ENCODE measurements around the gene SLC25A25. TPM values are rescaled to one million over a fixed set of nuclear protein-coding genes. Genes with fewer than 3 reads are reported as not detected.

The SLC25A25 gene
- total RNA-seq, 1 experiment from 2014 or later, result 18.5 TPM

DNA sequence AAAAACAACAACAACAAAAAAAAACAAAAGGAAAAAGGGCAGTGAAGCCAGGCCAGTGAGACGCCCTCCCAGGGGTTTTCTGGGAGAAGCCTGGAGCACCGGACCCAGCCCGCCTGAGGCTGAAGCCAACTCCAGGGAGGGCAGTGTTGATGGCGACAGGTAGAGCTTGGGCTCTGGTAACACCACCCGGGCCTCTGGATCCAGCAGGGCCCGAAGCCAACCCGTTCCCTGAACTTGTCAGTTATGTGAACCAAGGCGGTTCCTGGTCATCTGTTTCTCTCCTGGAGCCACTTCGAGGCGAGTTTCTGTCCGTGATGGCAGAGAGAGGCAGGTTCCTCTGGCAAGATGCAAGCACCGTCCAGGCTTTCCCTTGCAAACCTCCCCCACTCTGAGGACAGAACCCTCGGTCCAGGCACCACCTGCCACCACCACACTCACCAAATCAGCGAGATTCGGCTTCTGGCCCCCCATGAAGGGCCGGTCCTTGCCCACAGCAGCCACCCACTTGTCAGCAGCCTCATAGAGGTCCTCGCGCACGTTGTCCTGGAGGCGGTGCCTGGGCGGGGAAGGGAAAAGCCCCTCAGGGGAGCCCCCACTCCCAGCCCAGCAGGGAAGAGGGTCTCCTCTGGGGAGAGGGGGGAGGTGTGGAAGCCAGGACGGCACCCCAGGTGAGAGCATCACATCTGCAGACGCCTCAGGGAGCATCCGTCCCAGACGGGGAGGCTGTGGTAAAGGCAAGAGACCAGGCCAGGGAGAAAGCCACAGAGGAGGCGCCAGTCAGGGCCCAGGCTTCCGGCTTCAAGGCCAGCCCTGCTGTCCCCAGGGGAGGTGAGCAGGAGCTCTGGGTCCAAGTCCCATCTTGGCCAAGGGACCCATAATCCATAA lies 54.1 kb downstream of the SLC25A25 start:
- peaks cover 9% of the 10 kb centered on the region; the same call in 1 of the 2 replicates for H3K4me1 ChIP-seq
- DNase-seq, result peak in 1 of 2 experiments; percentile 33
- ChIA-PET POLR2A (no interaction called here), CTCF (interaction anchor here (0.6 kb wide), 1 partner anchor 143 kb away, joined by 3 read pairs; no protein-coding TSS in a partner anchor)
- no peaks in the 10 kb centered on the region for H3K27me3 ChIP-seq (replicated peaks; ENCODE audit: control insufficient read depth, insufficient read depth, low read length)
- no peaks in the 10 kb centered on the region for H3K9me3 ChIP-seq
- no peaks in the 10 kb centered on the region for H3K4me1 Mint-ChIP-seq (ENCODE audit: low read depth, unreplicated experiment)
- H3K36me3 ChIP-seq (ENCODE audit: control insufficient read depth, insufficient read depth, low read length), result peaks cover 4% of the 10 kb centered on the region; the same call in 1 of the 2 replicates
- no peak overlapping the region for H3K4me3 Mint-ChIP-seq (ENCODE audit: unreplicated experiment)
- intact Hi-C loops (cut with micrococcal nuclease; ENCODE audit: unreplicated experiment), result no loop called here
- H3K9me3 Mint-ChIP-seq (ENCODE audit: unreplicated experiment), result no peaks in the 10 kb centered on the region
- no peak overlapping the region for H3K27ac Mint-ChIP-seq (ENCODE audit: unreplicated experiment)
- BruUV-seq (replicated peaks), result no TSS peak
- H3K4me3 ChIP-seq (ENCODE audit: low read depth, low read length), result no peak overlapping the region
- H3K36me3 Mint-ChIP-seq (ENCODE audit: insufficient read depth, unreplicated experiment), result peaks cover 46% of the 10 kb centered on the region
- TF ChIP-seq, protein P1, sequence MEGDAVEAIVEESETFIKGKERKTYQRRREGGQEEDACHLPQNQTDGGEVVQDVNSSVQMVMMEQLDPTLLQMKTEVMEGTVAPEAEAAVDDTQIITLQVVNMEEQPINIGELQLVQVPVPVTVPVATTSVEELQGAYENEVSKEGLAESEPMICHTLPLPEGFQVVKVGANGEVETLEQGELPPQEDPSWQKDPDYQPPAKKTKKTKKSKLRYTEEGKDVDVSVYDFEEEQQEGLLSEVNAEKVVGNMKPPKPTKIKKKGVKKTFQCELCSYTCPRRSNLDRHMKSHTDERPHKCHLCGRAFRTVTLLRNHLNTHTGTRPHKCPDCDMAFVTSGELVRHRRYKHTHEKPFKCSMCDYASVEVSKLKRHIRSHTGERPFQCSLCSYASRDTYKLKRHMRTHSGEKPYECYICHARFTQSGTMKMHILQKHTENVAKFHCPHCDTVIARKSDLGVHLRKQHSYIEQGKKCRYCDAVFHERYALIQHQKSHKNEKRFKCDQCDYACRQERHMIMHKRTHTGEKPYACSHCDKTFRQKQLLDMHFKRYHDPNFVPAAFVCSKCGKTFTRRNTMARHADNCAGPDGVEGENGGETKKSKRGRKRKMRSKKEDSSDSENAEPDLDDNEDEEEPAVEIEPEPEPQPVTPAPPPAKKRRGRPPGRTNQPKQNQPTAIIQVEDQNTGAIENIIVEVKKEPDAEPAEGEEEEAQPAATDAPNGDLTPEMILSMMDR (IDR thresholded peaks at IDR 0.05; ENCODE audit: insufficient read depth in 1 of 2, low read depth in 1 of 2, low read length in 1 of 2, severe bottlenecking in 1 of 2, unreplicated experiment in 1 of 2), result no peak
- H3K27me3 Mint-ChIP-seq (ENCODE audit: insufficient read depth, unreplicated experiment), result no peaks in the 10 kb centered on the region

DNA sequence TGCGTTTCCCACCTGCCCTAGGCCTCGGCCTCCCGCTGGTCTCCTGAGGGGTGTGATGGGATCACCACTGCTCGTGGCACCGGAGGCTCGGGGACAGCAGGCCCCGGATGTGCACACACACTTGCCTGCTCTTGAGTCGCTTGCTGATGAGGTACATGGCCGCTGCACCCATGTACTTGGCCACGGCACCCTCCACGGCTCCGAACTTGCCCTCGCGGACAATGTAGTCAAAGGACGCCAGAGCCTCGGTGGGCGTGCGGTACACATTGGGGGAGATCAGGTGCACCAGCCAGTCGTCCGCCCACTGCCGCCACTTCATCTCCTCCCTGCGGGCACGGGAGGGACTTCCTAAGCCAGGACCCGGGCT lies 54.8 kb downstream of the SLC25A25 start:
- H3K27me3 ChIP-seq (replicated peaks; ENCODE audit: control insufficient read depth, insufficient read depth, low read length), result no peaks in the 10 kb centered on the region
- no peaks in the 10 kb centered on the region for H3K9me3 Mint-ChIP-seq (ENCODE audit: unreplicated experiment)
- DNase-seq, result peak in 1 of 2 experiments; percentile 34
- ChIA-PET CTCF (interaction anchor here (0.6 kb wide), 1 partner anchor 144 kb away, joined by 3 read pairs; no protein-coding TSS in a partner anchor), POLR2A (no interaction called here)
- peaks cover 43% of the 10 kb centered on the region for H3K36me3 Mint-ChIP-seq (ENCODE audit: insufficient read depth, unreplicated experiment)
- H3K4me3 Mint-ChIP-seq (ENCODE audit: unreplicated experiment), result no peak overlapping the region
- no peaks in the 10 kb centered on the region for H3K27me3 Mint-ChIP-seq (ENCODE audit: insufficient read depth, unreplicated experiment)
- H3K4me3 ChIP-seq (ENCODE audit: low read depth, low read length), result no peak overlapping the region
- H3K4me1 Mint-ChIP-seq (ENCODE audit: low read depth, unreplicated experiment), result no peaks in the 10 kb centered on the region
- H3K27ac Mint-ChIP-seq (ENCODE audit: unreplicated experiment), result no peak overlapping the region
- intact Hi-C loops (cut with micrococcal nuclease; ENCODE audit: unreplicated experiment), result no loop called here
- no TSS peak for BruUV-seq (replicated peaks)
- TF ChIP-seq, protein P1 (IDR thresholded peaks at IDR 0.05; ENCODE audit: insufficient read depth in 1 of 2, low read depth in 1 of 2, low read length in 1 of 2, severe bottlenecking in 1 of 2, unreplicated experiment in 1 of 2), result no peak
- peaks cover 4% of the 10 kb centered on the region; the same call in 1 of the 2 replicates for H3K36me3 ChIP-seq (ENCODE audit: control insufficient read depth, insufficient read depth, low read length)
- peaks cover 9% of the 10 kb centered on the region; the same call in 1 of the 2 replicates for H3K4me1 ChIP-seq
- H3K9me3 ChIP-seq, result no peaks in the 10 kb centered on the region

DNA sequence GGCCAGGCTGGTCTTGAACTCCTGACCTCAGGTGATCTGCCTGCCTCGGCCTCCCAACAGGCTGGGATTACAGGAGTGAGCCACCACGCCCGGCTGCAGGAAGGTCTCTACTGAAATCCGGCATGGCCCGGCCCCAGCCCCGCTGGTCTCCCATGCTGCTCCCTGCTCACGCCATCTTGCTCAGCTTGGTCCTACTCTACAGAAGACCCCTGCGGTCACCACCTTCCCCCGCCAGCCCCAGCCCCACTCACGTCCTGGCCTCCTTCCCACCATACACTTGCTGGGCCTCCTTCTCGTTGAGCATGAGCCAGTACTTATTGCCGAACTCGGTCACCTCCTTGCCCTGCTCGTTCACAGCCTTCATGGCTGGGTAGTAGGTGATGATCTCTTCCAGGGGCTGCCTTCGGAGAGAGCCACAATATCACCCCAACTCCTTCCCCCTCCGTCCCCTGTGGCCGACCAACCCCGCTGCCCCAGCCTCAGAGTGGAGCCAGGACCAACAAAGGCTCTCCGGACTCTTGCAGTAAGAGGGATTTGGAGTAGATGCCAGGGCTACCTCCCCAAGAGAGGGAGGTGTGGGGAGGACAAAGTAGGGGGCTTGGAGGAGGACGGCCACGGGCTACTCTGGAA lies 55.5 kb downstream of the SLC25A25 start:
- Mint-ChIP-seq H3K27me3 (ENCODE audit: insufficient read depth, unreplicated experiment) (no peaks in the 10 kb centered on the region), H3K4me3 (ENCODE audit: unreplicated experiment) (no peak overlapping the region), H3K27ac (ENCODE audit: unreplicated experiment) (no peak overlapping the region), H3K36me3 (ENCODE audit: insufficient read depth, unreplicated experiment) (peaks cover 47% of the 10 kb centered on the region), H3K4me1 (ENCODE audit: low read depth, unreplicated experiment) (no peaks in the 10 kb centered on the region), H3K9me3 (ENCODE audit: unreplicated experiment) (no peaks in the 10 kb centered on the region)
- peaks cover 4% of the 10 kb centered on the region; the same call in 1 of the 2 replicates for H3K36me3 ChIP-seq (ENCODE audit: control insufficient read depth, insufficient read depth, low read length)
- intact Hi-C loops (cut with micrococcal nuclease; ENCODE audit: unreplicated experiment), result no loop called here
- TF ChIP-seq, protein P1 (IDR thresholded peaks at IDR 0.05; ENCODE audit: insufficient read depth in 1 of 2, low read depth in 1 of 2, low read length in 1 of 2, severe bottlenecking in 1 of 2, unreplicated experiment in 1 of 2), result no peak
- CTCF ChIA-PET, result no interaction called here
- no peaks in the 10 kb centered on the region for H3K27me3 ChIP-seq (replicated peaks; ENCODE audit: control insufficient read depth, insufficient read depth, low read length)
- POLR2A ChIA-PET, result no interaction called here
- BruUV-seq (replicated peaks), result no TSS peak
- peaks cover 9% of the 10 kb centered on the region; the same call in 1 of the 2 replicates for H3K4me1 ChIP-seq
- DNase-seq, result peak in 1 of 2 experiments; percentile 35
- H3K4me3 ChIP-seq (ENCODE audit: low read depth, low read length), result no peak overlapping the region
- no peaks in the 10 kb centered on the region for H3K9me3 ChIP-seq

Measured in Caco-2 (cell line).